ENCODE data around the gene ORAI3.
"Not testable (repeated sequence)": the region's sequence is repeated elsewhere in the genome, so short reads cannot be mapped to it uniquely, and the experiment has no call there.

Gene ORAI3

DNA sequence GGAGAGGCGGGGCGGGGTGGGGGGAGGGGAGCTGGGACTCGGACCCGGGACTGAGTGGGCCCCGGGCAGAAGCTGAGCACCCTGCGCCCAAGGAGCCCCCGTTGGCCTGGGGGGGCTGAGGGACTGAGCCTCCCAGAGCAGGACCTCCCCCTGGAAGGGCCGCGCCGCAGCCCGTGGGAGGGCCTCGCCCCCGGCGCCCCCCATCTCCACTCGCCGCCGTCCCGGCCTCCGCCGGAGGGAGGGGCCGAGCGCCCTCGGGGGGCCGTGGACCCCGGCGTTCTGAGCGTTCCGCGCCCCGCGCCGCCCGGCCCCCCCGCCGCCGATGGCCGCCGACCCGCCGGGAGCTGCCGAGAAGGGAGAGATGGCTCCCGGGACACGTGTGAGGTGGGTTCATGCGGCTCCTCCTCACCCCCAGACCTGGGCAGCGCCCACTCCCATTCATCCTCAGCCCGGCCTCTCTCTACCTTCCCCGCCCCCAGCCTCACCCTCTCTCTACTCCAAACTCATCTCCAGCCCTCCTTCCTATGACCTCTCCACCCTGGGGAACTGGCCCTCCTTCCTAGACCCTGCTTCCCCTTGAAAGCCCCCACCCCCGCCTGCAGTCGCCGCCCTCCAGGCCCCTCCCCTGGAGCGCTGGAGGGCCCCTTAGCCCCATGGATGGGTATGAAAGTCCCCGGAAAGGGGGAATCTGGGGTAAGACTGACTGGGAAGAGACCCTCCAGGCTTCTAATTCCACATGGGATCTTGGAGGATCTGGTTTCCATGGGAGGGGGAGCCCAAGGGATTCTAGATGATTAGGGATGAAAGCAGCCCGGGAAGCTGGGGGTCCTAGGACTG lies 24.6 kb upstream of the ORAI3 start:
- DNase-seq (ENCODE audit: low spot score) = peak; percentile 26

DNA sequence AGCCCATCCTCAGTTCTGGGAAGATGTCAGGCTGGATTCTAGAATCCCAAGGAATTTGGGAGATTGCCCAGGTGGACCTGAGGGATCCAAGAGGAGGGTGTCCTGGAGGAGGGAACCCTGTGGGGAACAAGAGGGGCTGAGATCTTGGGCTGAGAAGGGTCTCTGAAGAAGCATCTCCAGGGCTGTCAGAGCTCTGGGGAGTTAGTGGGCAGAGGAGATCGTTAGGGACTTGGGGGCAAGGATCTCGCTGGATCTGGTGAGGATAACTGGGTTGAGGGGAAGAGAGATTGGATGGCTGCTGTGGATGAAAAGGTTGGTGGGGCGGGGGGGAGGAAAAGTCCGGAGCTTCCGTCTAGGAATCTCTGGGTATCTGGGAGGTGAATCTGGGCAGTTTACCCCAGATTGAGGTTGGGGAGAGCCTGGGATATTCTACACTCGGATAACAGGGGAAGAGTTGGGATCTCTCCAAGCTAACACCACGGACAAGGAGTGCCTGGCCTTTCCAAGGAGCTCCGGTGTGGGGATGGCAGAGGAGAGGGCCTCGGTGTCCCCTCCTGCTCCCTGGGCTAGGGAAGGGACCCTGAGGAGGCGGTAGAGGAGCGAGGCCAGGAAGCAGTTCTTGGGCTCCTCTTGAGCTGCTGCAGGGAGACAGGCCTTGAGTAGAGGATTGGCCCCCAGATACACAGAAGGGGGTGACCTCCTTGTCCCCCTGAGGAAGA lies 23.8 kb upstream of the ORAI3 start:
- DNase-seq (ENCODE audit: low spot score) = no peak

DNA sequence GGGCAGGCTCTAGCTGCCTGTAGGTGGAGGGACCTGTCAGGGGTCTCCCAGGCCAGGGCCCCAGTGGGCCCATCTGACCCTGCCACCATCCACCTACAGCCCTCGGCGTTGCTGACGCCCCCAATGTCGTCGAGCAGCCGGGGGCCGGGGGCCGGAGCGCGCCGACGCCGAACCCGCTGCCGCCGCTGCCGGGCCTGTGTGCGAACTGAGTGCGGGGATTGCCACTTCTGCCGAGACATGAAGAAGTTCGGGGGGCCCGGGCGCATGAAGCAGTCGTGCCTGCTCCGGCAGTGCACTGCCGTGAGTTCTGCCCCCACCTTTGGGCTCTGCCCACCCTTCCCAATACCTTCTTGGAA lies 23.3 kb upstream of the ORAI3 start:
- no peak for DNase-seq (ENCODE audit: low spot score)

DNA sequence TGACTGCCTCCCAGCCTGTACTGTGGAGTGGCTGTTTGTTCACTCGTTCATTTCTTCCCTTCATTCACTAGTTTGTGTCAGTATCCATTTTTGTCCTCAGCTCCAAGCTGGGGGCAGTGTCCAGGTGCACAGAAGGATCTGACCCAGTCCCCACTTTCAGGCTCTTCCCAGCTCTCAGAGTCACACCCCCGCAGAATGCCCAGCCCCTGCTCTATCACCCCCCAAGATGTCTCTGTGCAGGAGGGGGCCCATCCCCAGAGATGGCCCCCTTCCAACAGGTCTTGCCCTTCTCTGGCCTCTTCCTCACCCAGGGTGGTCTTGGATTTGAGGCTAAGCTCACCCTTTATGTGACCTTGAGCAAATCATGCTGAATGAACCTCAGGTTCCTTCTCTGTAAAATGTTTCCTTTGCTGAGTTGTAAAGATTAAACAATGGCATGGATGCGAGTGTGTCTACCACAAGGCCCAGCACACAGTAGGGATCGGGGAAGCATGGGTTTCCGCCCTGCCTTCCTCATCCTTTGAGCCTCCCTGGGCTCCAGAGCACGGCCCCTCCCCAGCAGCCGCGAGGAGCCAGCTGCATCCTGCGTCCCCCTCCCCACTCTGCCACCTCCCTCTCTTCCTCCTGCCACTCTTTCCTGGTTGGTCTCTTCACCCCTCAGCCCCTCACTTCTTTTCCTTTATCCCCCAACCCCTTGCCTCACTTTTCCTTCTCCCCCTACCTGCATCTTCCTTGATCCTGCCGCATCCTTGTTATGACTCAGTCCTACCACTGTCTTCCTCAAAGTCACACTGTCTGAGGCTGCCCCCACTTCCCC lies 22.7 kb upstream of the ORAI3 start:
- DNase-seq (ENCODE audit: low spot score) = no peak

DNA sequence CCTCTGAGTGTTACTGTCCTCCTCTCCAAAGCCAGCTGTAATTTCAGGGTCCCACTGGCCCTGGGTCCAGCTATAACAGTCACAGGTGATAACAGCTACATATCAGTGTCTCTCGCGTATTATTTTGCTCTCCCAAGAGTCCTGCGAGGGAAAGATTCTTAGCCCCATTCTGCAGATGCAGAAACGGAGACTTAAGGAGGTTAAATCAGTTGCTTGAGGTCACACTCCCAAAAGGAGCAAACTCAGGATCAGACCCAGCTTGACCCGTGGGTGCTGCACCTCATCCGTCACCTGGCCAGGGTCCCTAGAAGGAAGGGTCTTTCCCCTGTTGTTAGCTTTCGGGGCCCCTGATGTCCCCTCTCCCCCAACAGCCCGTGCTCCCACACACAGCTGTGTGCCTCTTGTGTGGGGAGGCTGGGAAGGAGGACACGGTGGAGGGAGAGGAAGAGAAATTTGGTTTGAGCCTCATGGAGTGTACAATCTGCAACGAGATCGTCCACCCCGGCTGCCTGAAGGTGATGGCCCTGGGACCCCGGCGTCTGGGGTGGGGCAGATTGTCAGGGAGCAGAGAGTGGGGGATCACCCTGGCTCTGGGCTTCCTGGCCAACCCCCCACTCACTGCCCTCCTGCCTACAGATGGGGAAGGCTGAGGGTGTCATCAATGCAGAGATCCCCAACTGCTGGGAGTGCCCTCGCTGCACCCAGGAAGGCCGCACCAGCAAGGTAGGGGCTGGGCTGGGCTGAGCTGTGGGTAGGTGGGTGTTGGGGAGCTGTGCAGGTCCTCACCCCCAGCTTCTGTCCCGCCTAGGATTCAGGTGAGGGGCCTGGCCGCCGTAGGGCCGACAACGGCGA lies 21.7 kb upstream of the ORAI3 start:
- DNase-seq (ENCODE audit: low spot score) = no peak

DNA sequence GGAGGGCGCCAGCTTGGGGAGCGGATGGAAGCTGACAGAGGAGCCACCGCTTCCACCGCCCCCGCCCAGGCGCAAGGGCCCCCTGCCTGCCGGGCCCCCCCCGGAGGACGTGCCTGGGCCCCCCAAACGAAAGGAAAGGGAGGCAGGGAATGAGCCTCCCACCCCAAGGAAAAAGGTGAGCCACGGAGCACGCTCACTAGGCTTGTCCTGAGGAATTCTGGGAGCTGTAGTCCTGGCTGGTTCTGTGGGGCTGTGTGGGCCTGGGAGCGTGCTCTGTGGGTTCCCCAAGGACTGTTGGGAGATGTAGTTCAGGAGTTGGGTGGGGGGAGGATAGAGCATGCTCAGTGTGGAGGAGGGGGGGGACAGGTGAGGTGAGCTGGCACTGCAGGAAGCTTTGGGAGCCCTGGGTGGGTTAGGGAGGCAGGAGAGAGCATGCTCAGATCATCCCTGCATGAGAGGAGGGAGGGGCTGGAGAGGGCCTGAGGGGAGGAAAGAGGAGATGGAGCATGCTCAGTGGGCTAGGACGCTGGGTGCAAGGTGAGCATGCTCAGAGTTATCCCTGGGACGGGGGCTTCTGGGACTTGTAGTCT lies 21.0 kb upstream of the ORAI3 start:
- no peak for DNase-seq (ENCODE audit: low spot score)

DNA sequence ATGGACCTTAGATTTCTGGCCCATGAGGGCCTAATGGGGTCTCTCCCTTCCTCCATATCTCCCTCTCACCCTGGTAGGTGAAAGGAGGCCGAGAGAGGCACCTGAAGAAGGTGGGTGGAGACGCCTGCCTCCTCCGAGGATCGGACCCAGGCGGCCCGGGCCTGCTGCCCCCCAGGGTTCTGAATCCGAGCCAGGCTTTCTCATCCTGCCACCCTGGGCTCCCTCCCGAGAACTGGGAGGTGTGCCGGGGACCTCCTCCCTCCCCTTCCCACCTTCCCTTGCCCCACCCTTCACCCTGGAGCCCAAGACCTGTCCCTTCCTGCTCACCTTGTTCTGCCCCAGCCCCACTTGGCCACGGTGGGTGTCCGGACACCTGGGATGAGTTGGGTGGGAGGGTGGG lies 20.5 kb upstream of the ORAI3 start:
- DNase-seq (ENCODE audit: low spot score) = no peak

DNA sequence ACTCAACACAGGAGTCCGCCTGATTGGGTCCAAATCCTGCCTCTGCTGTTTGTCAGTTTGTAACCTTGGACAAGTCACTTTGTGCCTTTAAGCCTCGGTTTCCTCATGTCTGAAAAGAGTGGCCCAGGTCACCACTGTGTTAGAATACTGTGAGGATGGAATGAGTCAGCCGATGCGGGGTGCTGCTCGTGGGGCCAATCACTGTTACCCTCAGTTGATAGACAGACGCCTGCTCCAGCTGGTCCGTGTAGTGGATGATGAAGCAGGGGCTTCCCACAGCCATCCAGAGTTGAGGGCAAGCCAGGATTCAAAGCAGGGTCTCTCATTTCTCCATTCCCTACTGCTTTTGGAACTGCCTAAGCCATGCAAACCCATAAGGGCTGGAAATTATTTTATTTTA lies 19.7 kb upstream of the ORAI3 start:
- DNase-seq (ENCODE audit: low spot score) = no peak

DNA sequence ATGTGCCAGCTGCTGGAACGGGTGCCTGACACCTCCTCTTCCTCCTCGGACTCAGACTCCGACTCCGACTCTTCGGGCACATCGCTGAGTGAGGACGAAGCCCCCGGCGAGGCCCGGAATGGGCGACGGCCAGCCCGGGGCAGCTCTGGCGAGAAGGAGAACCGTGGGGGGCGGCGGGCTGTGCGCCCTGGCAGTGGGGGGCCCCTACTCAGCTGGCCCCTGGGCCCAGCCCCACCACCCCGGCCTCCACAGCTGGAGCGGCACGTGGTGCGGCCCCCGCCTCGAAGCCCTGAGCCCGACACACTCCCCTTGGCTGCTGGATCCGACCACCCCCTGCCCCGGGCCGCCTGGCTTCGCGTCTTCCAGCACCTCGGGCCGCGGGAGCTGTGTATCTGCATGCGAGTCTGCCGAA lies 18.7 kb upstream of the ORAI3 start:
- DNase-seq (ENCODE audit: low spot score) = no peak

DNA sequence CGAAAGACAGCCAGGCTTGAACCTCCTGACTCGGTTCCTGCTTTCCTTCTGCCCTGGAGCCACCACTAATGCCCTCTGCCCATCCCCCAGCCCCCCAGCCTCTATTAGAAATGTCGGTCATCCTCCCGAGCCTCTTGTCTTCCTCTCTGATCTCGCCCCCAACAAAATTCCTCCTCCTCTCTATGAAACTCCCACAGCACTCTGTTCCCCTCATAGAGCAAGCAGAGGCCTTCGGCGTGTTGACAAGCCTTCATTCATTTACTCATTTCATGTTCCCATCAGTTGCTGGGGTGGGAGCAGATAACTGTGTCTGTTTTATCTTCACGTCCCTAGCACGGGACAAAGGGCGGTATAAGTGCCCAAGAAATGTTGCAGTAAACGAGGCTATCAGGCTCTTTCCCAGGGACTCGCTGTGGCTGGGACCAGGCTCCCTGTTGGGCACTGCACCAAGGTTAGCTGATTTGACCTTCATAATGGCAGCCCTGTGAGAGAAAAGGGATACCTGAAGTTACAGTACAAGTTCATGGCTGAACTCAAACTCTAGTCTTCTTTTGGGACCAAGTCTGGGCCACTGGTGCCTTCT lies 17.7 kb upstream of the ORAI3 start:
- no peak for DNase-seq (ENCODE audit: low spot score)

DNA sequence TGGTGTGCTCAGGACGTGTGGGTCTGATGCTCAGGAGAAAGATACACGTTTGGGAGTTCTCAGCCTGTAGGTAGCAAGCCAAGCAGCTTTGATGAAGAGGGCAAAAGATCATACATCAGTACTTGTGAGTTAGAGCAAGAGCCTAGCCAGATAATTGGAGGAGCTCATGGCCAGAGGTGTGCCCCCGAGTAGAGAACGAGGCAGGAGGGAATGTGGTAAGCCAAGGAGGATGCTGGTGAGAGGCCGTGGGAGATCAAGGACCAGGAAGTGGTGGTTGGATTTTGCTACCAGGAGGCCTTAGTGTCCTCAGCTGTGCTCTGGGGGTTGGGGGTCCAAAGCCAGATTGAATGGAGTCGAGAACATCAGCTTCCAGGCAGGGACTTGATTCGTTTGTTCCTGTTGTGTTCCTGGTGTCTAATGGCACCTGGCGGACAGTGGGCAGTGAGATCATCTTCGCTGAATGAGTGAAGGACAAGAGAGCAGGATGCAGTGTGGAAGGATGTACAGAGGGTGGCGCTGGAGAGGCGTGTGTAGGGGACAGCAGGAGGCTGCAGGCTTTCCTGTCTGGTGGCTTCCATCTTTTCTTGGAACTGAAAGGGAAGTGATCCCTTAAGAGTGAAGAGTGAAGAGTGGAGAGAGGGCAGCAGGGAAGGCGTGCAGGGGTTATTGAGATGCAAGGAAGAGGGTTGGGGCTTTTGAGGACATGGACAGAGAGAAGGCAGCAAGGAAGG lies 13.9 kb upstream of the ORAI3 start:
- no peak for DNase-seq (ENCODE audit: low spot score)

DNA sequence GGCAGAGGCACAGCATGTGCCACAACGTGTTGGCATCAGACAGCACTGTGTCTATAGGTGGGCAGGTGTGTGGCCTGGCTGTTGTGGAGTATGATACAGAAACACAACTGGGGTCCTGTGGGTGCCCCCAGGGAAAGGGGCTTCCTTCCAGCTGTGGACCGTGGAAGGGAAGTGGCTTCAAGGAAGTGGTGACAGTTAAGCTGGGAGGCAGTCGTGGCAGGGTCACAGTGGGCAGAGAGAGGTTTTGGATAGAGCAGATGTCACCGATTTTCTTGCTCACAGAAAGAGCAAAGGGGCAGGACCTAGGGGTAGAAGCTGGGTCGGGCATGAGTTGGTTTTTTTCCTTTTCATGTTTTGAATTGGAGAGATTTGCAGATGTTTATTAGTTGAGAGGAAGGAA lies 11.2 kb upstream of the ORAI3 start:
- DNase-seq (ENCODE audit: low spot score) = no peak

DNA sequence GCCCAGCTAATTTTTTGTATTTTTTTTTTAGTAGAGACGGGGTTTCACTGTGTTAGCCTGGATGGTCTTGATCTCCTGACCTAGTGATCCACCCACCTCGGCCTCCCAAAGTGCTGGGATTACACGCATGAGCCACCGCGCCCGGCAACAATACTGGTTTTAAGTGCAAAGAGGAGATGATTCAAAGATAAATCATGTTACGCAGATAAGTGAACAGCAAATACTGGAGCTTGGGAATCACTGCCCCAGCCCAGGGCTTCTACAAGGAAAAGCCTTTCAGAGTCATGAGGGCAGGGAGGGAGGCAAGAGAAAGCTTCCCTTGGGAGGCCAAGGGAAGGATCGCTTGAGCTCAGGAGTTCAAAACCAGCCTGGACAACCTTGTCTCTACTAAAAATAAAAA lies 9.3 kb upstream of the ORAI3 start:
- DNase-seq (ENCODE audit: low spot score) = not testable (repeated sequence)

DNA sequence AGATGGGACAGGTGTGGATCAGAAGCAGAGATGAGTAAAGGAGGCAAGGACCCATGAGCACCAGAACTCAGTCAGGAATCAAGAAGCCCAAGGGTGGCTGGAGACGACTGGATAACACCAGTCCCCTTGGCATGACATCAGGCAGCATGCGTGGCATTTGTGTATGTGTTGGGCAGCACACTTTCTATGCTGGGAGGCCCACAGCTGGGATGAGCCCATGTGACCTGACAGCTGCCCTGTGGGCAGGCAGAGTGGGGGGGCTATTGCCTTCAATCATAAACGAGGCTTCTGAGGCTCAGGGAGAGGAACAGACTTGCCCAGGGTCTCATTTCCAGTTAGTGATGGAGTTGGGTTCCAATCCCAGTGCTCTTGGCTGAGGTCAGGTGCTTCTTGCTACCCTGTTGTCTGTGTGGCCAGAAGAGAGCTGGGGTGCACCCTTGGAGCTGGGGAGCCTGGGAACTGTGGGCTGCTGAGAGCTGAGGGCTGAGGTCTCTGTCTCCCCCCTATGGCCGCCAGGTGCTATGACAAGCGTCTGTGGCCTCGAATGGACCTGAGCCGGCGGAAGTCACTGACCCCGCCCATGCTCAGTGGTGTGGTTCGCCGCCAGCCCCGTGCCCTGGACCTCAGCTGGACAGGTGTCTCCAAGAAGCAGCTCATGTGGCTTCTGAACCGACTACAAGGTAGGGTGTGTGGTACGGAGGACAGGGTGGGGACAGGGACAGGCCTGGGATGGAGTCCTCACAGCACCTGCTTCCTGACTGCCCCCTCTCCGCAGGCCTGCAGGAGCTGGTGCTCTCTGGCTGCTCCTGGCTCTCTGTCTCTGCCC lies 7.1 kb upstream of the ORAI3 start:
- DNase-seq (ENCODE audit: low spot score) = peak; percentile 88

DNA sequence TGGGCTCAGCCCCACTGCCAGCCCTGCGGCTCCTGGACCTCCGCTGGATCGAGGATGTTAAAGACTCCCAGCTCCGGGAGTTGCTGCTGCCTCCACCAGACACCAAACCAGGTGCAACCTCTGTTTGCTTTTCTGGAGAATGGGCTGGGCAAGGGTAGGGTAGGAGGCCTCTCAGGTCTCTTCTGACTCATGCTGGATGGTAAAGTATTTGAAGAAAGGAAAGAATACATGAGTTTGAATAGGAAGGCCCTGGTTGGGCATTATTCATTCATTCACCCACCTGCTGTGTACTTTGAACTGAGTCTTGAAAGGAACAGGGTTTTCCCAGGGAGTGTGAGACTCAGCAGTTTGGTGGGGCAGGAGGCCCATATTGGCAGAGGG lies 6.5 kb upstream of the ORAI3 start:
- DNase-seq (ENCODE audit: low spot score) = no peak

DNA sequence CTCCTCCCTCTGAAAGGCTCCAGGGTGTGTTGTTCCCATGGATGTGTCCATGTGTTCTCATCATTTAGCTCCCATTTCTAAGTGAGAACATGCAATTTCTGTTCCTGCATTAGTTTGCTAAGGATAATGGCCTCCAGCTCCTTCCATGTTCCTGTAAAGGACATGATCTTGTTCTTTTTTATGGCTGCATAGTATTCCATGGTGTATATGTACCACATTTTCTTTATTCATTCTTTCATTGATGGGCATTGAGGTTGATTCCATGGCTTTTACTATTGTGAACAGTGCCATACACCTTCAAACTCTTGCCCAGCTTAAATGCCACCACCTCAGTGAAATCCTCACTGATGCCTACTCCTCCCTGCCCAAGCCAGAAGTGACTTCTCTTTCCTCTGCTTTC lies 4.5 kb upstream of the ORAI3 start:
- DNase-seq (ENCODE audit: low spot score) = no peak

DNA sequence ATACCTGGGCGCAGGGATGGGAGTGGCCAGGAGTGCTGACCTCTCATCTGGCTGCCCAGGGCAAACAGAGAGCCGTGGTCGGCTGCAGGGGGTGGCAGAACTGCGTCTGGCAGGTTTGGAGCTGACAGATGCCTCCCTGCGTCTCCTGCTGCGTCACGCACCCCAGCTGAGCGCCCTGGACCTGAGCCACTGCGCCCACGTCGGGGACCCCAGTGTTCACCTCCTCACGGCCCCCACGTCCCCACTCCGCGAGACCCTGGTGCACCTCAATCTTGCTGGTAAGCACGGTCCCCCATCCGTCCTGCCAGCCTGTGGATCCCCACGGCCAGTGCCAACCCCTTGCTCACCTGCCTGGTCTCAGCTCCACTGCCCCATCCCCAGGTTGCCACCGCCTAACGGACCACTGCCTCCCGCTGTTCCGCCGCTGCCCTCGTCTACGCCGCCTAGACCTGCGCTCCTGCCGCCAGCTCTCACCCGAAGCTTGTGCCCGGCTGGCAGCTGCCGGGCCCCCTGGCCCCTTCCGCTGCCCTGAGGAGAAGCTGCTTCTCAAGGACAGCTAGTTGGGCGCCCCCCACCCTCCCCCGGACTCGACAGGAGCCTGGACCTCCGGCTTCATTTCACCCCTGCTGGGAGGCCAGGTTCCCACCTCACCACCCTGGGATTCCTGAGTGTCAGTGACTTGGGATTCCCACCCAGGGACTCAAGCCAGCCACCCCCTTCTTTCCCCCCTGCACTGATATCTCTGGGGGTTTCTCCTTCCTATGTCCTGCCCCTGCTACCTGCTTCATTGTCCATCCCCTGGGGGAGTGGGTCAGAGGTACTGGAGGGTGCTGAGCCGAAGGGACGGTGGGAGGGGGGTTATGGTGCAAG lies 2.0 kb upstream of the ORAI3 start:
- DNase-seq (ENCODE audit: low spot score) = no peak

DNA sequence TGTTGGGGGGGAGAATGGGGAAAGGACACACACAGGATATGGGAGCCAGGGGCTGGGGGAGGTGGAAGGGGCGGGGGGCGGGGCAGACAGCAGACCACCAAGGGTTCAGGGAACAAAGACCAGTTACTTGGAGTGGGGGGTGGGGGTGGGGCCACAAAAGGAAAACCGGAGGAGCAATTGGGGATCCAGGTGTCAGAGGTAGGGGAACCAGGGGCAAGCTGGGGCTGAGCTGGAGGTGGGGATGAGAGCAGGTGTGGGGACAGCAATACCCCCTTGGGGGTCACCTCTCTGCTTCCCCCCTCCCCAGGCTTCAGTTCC lies 1.4 kb upstream of the ORAI3 start:
- no peak for DNase-seq (ENCODE audit: low spot score)
